Fibroblast of the aortic adventitia (primary cell): Measurements from ENCODE around the gene CAMTA1. TPM values are rescaled to one million over a fixed set of nuclear protein-coding genes. Genes with fewer than 3 reads are reported as not detected.

ENCODE experiments used
- DNase-seq: peaks from one replicate; pipeline ENCODE4 v3.0.0-alpha.2; 2010; ENCODE audit warnings: low read depth
- H3K4me3 ChIP-seq: 2 replicates; pipeline ENCODE4 v1.5.1; 2011; ENCODE audit warnings: low read depth, mild to moderate bottlenecking, control low read depth, low read length, moderate library complexity
- total RNA-seq: library from RNA; depleted of rRNA; stranded (reverse); fragments of >200 nt; gene quantifications from 2 replicates; pipeline ENCODE4 v1.2.3, GENCODE V29; 2012; ENCODE audit warnings: low replicate concordance
- TF ChIP-seq, protein P1 (sequence below): IDR thresholded peaks from 2 replicates; pipeline ENCODE4 v1.5.1; 2011; ENCODE audit warnings: mild to moderate bottlenecking, low read length, control low read depth, inconsistent platforms; ENCODE audit not compliant: insufficient read depth

The CAMTA1 gene
- total RNA-seq, 1 donor = 91.9 TPM

DNA sequence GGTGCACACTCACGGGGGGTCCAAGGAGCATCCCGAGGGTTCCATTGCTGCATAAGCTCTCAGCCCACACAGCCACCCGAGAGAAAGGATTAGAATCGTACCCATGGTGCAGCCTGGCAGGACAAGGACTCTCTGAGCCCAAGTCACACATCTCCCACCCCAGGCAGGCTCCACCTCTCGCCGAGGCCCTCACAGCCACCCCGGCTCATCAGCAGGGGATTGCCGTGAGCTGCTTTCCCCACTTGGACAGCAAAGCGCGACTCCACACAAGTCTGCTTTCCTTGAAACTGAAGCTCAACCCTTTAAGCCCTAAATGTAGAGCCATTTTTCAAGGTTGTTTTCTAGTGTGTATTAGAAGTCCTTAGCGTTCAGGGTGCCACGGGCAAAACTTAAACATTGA is 679.5 kb downstream of the CAMTA1 start:
- no peak overlapping the region for H3K4me3 ChIP-seq
- no peak for DNase-seq
- TF ChIP-seq, protein P1, sequence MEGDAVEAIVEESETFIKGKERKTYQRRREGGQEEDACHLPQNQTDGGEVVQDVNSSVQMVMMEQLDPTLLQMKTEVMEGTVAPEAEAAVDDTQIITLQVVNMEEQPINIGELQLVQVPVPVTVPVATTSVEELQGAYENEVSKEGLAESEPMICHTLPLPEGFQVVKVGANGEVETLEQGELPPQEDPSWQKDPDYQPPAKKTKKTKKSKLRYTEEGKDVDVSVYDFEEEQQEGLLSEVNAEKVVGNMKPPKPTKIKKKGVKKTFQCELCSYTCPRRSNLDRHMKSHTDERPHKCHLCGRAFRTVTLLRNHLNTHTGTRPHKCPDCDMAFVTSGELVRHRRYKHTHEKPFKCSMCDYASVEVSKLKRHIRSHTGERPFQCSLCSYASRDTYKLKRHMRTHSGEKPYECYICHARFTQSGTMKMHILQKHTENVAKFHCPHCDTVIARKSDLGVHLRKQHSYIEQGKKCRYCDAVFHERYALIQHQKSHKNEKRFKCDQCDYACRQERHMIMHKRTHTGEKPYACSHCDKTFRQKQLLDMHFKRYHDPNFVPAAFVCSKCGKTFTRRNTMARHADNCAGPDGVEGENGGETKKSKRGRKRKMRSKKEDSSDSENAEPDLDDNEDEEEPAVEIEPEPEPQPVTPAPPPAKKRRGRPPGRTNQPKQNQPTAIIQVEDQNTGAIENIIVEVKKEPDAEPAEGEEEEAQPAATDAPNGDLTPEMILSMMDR = no peak

DNA sequence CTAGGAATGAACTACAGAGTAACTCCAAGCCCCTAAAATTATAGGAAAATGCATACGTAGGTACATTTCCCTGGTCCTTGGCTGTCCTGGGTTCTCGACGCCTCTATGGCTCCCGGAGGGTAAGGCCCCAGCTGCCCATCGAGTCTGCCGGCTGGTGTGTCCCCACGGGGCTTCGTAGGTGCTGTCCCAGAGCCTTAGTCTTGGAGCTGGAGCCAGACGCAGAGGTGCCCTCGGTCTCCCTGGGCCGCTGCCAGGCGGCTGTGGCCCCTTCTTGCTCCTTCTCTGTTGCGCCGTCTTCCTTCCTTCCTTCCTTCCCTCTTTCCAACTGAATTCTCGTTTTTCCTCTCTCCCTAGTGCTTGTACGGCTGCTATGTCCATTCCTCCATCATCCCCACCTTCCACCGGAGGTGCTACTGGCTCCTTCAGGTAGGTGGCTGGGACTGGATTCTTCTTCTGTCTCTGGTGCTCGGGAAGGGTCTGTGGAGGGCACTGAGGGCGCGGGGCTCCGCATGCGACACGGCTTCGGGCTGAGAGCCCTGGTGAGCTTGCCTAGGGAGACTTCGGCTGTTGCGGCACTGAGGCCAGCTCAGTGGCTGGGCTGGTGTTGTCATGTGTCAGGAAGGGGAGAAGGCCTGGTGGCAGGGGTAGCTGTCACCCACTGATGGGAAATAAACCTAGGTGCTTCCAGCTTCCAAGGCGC is 682.4 kb downstream of the CAMTA1 start:
- H3K4me3 ChIP-seq = no peak overlapping the region
- DNase-seq = no peak
- TF ChIP-seq, protein P1 = no peak

DNA sequence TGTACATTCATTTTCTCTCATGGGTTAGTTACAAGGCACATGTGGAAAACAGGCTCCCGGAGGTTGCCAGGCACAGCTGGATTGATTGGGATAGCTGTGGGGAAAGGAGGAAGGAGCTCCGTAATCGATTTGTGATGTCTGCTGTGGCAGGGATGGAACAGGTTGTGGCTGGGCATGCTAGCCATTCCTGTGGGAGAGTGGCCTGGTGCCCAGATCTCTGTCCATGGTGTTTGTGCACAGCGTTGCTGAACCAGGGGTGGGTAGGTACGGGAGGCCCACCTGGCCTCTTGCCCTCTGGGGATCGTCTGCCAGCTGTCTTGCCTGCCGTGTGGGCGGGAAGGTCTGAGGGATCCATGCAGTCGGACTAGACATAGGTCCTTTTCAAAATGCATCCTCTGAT is 683.0 kb downstream of the CAMTA1 start:
- H3K4me3 ChIP-seq = no peak overlapping the region
- no peak for DNase-seq
- TF ChIP-seq, protein P1 = no peak

DNA sequence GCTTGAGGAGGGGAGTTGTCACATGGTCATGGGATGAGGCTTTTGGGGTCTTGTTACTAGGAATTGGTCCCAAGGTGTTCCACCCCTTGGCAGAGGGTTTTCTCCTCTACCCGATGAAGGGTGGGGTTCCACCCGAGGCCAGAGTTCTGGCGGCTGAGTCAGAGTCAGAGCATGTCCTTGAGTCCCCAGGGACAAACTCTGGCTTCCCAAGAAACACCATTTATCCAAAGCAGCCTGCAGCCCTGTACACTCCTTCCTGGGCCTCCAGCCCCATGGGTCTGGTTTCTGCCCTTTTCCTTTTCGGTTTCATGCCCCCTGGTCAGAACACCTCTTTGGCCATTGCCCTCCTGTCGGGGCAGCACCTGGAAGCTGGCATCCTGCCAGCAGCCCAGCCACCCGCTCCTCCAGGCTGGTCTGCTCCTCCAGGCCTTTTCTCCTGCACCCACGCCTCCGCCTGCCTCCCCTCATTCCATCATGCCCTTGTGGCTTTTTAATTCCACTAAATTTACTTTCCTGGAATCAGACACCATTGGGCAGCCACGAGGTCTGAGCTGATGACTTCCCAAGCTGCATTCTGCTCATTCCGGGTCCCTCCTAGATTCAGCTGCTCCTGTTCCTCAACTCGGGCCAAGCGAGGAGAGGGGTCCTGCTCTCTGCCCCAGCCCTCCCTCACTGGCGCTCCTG is 684.1 kb downstream of the CAMTA1 start:
- no peak overlapping the region for H3K4me3 ChIP-seq
- DNase-seq = peak; percentile 73
- TF ChIP-seq, protein P1 = no peak

DNA sequence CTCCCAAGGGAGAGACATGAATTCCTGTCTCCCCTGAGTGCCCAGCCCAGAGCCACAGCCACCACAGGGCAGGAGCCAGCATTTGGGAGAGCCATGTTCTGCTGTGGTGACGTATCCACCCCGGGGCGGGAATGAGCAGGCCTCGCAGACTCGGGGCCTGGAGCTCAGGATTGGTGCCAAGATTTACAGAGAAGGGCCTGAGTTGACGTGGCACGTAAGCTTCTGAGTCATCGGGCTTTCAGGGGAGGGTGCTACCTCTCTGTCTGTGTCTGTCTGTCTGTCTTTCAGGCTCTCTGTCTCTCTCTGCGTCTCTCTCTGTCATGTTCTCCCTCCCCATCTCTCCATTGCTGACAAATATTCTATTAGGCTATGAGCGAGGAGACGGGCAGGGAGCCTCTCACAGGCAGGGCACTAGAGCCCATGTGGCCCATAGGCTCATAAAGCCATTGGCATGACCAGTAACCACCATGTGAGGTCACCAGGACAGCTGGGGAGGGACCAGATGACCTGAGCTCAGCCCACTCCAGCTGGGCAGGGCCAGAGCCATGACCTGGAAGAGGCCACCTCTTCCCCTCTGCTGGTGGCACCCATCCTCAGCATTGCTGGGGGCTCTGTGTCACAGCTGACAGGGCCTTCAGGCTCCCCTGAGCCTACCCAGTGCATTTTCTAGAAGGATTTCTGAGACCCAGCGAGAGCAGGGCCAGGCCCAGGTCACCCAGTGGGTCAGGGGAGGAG is 685.8 kb downstream of the CAMTA1 start:
- TF ChIP-seq, protein P1 = no peak
- no peak overlapping the region for H3K4me3 ChIP-seq
- DNase-seq = peak; percentile 97

DNA sequence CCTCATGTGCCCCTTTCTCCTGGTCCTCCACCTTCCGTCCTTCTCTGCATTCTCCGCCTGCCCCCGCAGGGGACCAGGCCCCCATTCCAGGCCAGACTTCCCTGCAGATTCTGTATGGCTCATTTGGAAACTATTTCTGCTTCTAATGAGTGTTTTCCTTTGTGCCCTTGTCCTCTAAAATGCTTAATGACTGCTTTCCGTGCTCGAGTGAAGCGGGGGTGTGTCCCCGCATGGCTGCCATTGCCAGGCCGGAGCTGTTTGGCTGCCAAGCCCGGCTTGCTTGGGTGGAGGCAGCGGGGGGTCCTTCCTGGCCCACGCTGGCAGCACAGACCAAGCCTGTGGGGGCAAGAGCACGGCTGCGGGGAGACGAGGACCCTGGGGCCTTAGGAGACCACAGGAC is 686.6 kb downstream of the CAMTA1 start:
- peak; percentile 8 for DNase-seq
- no peak overlapping the region for H3K4me3 ChIP-seq
- TF ChIP-seq, protein P1 = no peak
